HL-60/S4 treated with phorbol 12-myristate 13-acetate at 8.2 ng/mL for 4 days and 3 days (cell line): Measurements from ENCODE around the gene CYP11A1.
"Not testable (repeated sequence)": the region's sequence is repeated elsewhere in the genome, so short reads cannot be mapped to it uniquely, and the experiment has no call there.

Source experiments
- in situ Hi-C: fragments of 300-500 bp; cut with MboI; formaldehyde crosslinking; loops from 2 replicates; pipeline ENCODE4 v1.15.0; 2022; ENCODE audit warnings: low sequenced_read_pairs

CYP11A1 gene

DNA sequence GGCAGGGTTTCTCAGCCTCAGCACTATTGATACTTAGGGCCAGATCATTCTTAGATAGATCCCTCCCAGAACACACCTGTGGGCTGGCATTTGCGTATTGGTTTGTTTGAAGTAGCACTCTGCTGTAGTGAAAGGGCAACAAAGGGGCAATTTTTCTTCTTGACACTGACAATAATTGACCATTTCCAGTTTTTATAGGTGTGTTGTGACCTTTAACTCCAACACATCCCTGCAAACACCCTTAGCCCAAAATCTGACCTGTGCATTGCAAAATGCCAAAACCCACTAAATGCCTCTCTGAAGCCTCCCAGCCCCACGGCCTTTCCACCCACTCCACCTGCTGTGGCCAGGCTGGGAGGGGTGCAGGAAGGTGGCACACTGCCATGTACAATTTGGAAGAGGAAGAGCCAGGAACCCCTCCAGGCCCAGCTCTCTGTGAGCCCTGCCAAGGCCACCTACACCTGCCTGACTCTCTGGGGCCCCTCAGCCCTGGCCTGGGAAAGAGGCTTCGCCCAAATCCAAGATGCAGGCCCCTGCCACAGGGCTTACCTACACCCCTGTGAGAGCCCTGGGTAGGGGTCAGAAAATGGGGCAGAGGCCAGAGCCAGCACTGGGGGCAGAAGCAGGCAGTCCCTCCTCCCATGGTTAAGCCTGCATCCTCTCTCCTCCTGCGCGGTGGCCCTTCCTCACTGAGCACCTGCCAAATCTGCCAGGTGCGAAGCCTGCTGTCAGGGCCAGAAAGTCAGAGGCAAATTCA, 9.6 kb upstream of the CYP11A1 start:
- in situ Hi-C loops = loop anchor here (10.0 kb wide), 1 partner anchor 398 kb away; no protein-coding TSS in a partner anchor

DNA sequence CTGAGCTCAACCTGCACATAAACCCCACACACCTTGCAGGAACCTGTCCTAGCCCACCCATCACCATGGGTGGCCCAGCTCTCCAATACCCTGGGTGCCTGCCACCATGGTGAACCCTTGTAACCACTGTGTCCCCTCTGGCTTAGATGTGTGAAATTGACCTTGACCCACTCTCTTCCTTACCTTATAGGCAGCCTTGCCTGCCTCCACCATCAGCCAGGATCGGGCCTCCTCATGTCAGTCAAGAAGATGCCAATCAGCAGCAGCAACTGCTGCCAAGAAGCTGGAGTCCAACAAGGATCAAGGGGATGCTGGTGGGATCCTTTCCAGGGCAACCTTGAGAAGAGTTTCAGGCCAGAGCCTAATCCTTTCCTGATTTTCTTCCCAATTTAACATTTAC, 8.8 kb upstream of the CYP11A1 start:
- in situ Hi-C loops = loop anchor here (10.0 kb wide), 1 partner anchor 399 kb away; no protein-coding TSS in a partner anchor

DNA sequence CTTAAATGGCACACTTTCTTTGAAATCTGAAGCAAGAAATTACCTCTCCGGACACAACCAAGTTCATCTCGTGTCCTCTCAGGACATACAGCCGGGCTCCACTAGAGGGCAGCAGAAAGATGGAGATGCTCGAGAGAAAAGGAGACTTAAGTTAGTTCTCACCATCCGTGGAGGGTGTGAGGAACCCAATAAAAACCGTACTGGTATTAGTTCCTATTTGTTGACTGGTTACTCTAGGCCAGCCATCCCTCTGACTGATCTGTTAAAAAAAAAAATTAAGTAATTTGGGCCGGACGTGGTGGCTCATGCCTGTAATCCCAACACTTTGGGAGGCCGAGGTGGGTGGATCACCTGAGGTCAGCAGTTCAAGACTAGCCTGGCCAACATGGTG, 7.9 kb upstream of the CYP11A1 start:
- in situ Hi-C loops = loop anchor here (10.0 kb wide), 1 partner anchor 400 kb away; no protein-coding TSS in a partner anchor

DNA sequence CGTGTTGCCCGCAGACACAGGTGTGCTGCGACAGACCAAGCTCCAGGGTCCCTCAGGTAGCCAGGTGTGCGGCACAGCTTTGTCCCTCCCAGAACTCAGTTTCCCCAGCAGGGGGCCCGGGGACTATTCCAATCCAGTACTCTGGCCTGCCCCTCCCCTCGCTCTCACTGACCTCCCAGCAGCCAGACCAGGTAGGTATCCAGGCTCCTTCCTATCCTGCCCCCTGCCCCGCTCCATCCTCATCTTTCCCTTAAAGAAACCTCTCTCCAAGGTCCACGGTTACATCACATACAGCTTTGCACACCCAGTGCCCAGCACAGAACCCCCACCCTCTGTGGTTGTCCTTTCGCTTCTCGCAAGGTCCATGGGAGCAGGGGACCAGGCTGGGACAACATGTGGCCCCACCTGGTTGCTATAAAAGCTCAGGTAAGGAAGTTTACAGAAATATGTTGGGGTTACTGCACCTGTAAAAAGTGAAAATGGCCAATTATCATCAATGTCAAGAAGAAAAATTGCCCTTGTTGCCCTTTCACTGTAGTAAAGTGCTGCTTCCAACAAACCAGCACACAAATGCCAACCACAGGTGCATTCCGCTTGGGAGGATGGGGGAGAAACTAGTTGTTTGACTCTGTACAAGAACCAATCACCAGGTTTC, 7.3 kb upstream of the CYP11A1 start:
- in situ Hi-C loops = loop anchor here (10.0 kb wide), 1 partner anchor 400 kb away; no protein-coding TSS in a partner anchor

DNA sequence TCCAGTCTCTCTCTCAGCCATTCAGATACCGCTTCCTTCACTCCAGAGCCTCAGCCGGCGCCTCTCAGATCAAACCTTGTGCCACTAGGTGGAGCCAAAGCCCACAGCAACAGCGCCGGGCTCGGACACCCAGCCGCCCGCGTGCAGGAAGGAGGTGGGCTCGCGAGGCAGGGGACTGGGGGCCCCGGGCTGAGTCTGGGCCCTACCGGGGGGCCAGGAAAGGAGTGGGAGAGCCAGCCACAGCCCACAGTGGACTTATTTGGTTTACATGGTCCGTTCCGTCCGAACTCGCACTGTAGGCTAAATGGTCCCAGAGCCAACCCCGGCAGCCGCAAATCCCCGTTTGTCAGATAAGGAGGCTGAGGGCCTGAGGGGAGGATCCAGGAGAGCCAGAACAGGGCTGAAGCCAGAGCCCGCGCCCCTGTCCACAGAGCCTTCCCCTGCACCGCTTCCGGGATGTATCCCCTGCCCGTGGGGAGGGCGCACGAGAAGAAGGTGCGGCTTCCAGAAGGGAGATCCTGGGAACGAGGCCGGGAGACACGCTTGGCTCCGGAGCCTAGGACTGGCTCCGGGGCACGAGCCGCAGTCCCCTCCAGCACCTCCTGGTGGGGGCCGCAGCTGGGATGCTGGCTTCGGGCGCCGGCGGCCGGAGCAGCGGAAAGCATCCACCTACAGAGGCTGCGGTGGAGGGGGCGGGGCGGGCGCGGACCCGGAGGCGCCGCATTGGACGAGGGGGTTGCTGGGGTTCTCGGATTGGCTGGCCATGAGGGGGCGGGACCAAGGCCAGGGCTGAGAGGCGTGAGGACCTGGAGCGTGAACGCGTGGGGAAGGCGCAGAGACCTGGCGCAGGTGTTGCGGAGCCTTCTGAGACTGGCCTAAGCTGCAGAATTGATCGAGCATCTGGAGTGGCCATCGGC, 6.5 kb upstream of the CYP11A1 start:
- in situ Hi-C loops = loop anchor here (10.0 kb wide), 1 partner anchor 401 kb away; no protein-coding TSS in a partner anchor

DNA sequence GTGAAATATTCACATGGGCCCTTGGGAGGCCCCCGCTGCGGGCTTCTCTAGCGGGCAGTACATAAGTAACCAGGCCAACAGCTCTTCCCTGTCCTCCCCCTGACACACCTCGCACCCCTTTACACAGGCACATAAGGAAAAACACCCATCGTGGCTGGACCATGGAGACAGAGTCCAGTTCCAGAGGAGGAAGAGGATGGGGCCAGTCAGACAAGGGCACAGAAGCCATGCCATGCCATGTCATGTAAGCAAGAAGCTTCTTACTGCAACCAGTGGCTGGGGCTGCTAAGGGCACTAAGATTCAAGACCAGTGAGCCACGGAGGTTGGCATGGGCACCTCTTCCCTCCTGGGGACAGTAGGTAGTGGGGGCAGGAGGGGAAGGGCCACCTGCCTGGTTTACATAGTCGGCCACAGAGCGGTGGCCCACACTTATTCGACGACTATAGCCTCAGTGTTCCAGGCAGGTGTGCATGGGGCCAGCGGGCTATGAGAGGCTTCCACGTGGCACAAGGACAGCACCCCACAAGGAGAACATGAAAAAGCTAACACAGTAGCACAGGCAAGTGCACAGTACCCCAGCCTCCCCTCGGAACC, 5.7 kb upstream of the CYP11A1 start:
- in situ Hi-C loops = loop anchor here (10.0 kb wide), 1 partner anchor 402 kb away; no protein-coding TSS in a partner anchor

DNA sequence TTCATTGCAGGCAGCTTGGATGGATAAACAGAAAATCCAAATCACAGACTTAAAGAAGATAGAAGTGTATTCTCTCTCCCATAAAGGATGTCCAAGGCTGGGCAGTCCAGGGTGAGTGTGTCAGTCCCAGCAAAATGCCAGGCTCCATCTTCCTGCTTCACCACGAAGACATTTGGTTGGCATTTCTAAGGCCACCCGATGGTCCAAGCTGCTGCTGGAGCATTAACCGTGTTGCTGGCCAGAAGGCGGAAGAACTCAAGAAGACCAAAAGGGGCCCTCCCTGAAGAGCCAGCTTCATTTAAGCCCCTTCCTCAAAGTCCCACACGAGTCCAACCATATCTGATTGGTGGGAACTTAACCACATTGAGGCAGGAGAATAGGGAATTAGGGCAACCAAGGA, 3.0 kb upstream of the CYP11A1 start:
- in situ Hi-C loops = loop anchor here (10.0 kb wide), 1 partner anchor 404 kb away; no protein-coding TSS in a partner anchor

DNA sequence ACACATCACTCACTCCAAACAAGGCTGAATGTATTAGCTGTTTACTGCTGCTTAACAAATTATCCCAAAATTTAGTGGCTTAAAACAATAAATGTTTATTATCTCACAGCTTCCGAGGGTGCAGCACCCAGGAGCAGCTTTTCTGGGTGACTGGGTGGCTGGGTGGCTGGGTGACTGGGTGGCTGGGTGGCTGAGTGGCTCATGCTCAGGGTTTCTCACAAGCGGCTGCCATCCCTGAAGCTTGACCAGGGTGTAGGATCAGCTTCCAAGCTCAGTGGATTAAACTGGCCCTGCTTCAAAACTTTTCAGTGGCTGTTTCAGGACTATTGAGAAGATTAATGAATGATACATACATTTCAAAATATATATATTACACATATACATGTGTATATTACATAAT, 2.3 kb upstream of the CYP11A1 start:
- in situ Hi-C loops = loop anchor here (10.0 kb wide), 1 partner anchor 405 kb away; no protein-coding TSS in a partner anchor

DNA sequence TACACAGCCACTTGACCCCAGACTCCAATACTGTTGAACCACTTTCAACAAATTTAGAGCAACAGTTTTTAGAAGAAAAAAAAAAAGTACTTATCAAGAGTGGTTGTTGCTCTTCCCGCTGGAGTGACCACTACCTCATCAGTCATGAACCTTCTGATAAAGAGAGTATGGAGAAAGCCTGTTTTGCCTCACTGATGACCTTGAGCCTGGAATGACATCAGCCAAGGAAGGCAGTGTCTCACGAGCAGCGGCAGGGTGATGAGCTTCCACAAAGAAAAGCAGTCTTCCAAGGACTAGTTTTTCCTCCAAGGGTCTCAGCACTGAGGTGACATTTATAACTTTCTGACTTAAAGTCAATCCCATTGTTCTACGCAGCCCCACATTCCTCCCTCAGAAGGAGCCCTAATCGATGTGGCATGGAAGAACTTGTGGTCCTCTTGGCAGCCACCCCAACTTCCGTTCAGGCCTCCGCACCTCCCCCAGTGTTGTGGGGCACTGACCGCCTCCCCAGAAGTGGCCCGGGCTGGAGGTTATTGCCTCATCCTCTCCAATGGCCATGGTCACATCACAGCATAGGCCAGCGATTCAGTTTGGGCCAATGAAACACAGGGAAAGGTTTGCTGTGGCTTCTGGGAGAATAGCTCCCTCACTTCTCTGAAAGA, 1.8 kb upstream of the CYP11A1 start:
- in situ Hi-C loops = no loop called here

DNA sequence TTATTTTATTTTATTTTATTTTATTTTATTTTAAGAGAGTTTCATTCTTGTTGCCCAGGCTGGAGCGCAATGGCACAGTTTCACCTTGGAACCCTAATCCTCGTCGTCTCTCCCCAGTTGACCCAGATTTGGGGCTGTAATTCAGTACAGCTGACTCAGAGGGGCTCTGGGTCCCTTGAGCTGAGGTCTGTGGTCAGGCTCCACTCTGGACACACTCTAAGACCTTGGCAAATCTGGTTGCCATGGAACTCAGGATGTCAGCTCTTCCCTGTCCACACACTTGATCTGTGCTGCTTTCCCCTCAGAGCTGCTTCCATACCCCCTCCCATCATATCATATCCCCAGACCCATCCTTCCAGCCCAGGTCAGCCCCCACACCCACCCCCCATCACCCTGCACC, 675 bp upstream of the CYP11A1 start:
- in situ Hi-C loops = no loop called here

DNA sequence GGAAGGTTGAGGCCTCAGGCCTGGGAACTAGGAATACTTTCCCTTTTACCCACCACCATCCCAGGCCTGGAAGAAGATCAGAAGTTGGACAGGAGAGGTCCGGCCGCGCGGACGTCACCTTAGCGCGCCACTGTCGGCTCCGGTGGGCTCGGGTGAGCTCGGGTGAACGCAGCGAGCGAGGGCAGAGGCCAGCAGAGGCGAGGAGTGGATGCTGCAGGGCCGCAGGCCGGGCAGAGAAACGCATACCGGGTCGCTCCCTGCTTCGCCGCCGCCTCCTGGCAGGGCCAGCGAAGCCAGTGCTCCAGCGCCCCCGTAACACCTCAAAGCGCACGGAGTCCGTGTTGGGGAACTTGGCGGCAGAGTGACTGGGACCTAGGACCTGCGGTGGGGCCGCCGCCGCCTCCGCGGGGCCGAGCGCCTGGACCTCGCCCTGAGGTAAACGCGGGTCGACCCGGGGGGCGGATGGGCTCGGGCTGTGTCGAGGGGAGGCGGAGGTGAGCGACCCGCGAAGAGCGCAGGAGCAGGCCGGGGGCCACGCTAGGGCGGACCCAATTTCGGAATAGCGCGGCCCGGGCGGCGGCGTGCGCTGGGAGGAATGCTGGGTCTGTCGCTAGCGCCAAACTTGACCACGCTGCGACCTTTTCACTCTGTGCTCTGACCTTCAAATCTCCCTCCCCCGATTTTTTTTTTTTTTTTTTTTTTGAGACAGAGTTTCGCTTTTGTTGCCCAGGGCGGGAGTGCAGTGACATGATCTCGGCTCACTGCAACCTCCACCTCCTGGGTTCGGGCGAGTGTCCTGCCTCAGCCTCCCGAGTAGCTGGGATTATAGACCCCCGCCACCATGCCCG, 1.6 kb downstream of the CYP11A1 start:
- in situ Hi-C loops = no loop called here

DNA sequence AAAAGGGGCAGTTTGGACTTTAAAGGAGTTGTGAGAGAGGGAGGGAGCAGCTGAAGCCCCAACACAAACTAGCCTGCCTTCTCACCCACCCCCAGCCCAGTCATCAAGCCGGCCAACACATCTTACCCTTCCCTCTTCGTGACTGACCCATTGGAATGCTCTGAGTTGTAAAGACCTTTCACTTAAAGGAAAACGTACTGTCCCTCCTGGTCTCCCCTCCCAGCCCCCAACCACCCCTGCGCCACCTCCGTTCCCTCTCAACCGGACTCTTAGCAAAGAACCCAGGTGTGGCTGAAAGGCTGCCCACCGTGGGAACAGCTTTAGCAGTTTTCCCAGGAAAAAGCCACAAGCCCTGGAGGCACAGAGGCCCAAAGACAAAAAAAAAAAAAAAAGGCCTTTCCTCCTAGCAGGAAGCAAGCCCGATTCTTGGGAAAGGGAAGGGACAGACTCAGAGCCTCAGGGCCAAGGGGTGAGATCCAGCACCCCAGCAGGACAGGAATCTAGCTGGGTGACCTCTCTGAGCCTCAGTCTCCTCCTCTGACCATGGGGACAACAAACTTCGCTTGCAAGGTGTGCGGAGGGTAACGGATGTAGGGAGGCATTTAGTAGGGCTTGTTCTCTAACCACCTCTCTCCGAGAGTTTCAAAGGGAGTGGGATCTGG, 2.4 kb downstream of the CYP11A1 start:
- in situ Hi-C loops = no loop called here

DNA sequence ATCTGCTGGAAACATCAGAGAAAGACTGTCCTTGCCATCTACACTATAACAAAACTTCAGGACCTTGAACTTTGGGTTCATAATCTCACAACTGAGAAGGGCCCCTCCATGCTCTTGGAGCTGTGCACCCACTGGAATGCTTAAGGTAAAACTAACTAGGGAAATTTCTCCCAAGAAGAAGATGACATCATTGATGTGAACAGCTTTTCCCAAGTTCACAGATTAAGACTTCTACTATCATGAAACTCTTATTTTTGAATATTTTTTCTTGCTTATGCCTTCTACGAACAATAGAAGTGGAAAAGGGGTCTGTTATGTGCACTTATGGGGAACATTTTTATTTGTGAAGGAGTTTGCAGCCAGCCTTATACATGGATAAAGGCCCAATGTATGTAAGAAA, 5.0 kb downstream of the CYP11A1 start:
- in situ Hi-C loops = no loop called here

DNA sequence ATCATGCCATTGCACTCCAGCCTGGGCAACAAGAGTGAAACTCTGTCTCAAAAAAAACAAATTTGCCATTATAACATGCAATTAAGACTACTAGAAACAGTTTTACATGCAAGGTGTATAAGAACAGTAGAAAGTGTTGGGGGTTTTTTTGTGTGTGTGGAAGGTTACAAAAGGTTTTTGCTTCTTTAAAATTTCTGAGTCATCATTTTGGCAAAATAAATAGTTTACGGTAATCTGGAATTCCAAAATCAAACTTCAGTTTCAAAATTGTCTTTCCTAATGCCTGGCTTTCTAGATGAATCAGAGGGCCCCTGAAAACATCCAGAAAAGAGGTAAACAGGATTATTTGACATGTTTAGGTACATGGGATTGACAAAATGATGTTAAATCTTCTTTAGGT, 6.6 kb downstream of the CYP11A1 start:
- in situ Hi-C loops = not testable (repeated sequence)

DNA sequence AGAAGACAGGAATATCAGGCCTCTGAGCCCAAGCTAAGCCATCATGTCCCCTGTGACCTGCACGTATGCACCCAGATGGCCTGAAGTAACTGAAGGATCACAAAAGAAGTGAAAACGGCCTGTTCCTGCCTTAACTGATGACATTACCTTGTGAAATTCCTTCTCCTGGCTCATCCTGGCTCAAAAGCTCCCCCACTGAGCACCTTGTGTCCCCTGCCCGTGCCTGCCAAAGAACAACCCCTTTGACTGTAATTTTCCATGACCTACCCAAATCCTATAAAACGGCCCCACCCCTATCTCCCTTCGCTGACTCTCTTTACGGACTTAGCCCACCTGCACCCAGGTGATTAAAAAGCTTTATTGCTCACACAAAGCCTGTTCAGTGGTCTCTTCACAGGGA, 8.1 kb downstream of the CYP11A1 start:
- in situ Hi-C loops = not testable (repeated sequence)

DNA sequence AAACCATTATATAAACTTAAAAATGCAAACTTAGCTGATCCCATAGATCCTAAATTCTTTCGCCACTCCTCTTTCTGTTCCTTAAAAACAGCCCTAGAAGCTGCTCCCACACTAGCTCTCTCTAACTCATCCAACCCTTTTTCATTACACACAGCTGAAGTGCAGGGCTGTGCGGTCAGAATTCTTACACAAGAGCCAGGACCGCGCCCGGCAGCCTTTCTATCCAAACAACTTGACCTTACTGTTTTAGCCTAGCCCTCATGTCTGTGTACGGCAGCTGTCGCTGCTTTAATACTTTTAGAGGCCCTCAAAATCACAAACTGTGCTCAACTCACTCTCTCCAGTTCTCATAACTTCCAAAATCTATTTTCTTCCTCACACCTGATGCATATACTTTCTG, 9.9 kb downstream of the CYP11A1 start:
- in situ Hi-C loops = not testable (repeated sequence)

DNA sequence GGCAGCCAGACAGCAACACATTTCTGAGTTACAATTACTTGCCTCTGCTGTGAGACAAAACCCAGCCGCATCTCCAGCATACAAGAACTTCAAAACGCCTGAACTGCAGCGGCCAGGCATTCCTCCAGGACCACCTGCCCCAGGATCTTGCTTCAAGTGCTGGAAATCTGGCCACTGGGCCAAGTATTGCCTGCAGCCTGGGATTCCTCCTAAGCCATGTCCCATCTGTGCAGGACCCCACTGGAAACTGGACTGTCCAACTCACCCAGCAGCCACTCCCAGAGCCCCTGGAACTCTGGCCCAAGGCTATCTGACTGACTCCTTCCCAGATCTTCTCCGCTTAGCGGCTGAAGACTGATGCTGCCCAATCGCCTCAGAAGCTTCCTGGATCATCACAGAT, 11.4 kb downstream of the CYP11A1 start:
- in situ Hi-C loops = not testable (repeated sequence)

DNA sequence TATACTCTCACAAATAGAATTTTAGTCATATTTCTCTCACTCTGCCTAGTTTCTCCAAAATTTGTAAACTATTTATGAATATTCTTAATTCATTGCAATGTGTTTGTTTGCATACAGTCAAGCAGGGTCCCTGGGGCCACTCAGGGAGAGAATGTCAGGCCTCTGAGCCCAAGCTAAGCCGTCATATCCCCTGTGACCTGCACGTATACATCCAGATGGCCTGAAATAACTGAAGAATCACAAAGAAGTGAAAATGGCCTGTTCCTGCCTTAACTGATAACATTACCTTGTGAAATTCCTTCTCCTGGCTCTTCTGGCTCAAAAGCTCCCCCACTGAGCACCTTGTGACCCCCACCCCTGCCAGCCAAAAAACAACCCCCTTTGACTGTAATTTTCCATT, 13.5 kb downstream of the CYP11A1 start:
- in situ Hi-C loops = not testable (repeated sequence)
